HG03045 (cell line): Measurements from ENCODE around the gene OLFM2.
"Not testable (repeated sequence)": the region's sequence is repeated elsewhere in the genome, so short reads cannot be mapped to it uniquely, and the experiment has no call there.

ENCODE experiments used
- ATAC-seq: cut with Tn5 transposase; IDR thresholded peaks from one replicate; pipeline ENCODE4 v1.9.1; 2021; ENCODE audit warnings: mild to moderate bottlenecking, moderate library complexity; ENCODE audit not compliant: unreplicated experiment

The OLFM2 gene

GRCh38 chr19:9836021-9836420 lies 100.3 kb downstream of the OLFM2 start:
- no peak for ATAC-seq

- peak; percentile 16 for ATAC-seq
Measured at GRCh38 chr19:9835507-9835949, 100.8 kb downstream of the OLFM2 start.

GRCh38 chr19:9834726-9835506 lies 101.4 kb downstream of the OLFM2 start, which contains the start of gene PIN1:
Gene PIN1 (plus strand): TSS chr19:9835318. CDS start chr19:9835345, 27 bp downstream.
- peak; percentile 96 for ATAC-seq

- no peak for ATAC-seq
Measured at GRCh38 chr19:9834307-9834725, 102.0 kb downstream of the OLFM2 start.

GRCh38 chr19:9828551-9829063 lies 107.7 kb downstream of the OLFM2 start:
- no peak for ATAC-seq

GRCh38 chr19:9827289-9828238 lies 108.8 kb downstream of the OLFM2 start, which contains the start of gene UBL5:
Gene UBL5 (plus strand): TSS chr19:9827918. CDS start chr19:9828338, 420 bp downstream.
- peak; percentile 90 for ATAC-seq

GRCh38 chr19:9823816-9824215 lies 112.5 kb downstream of the OLFM2 start:
- ATAC-seq, result no peak

- ATAC-seq, result not testable (repeated sequence)
Measured at GRCh38 chr19:9820034-9820433, 116.3 kb downstream of the OLFM2 start.

- ATAC-seq, result no peak
Measured at GRCh38 chr19:9819596-9819909, 116.8 kb downstream of the OLFM2 start.

- ATAC-seq, result peak; percentile 87
Measured at GRCh38 chr19:9818734-9819595, 117.3 kb downstream of the OLFM2 start, which contains the start of gene FBXL12. Gene FBXL12 (minus strand): TSS chr19:9819079. CDS start chr19:9818813, 266 bp downstream.

- ATAC-seq, result peak; percentile 8
Measured at GRCh38 chr19:9818175-9818733, 118.1 kb downstream of the OLFM2 start.

- ATAC-seq, result no peak
Measured at GRCh38 chr19:9811139-9811538, 125.2 kb downstream of the OLFM2 start.

- no peak for ATAC-seq
Measured at GRCh38 chr19:9808855-9809824, 127.2 kb downstream of the OLFM2 start.

GRCh38 chr19:9806803-9807202 lies 129.5 kb downstream of the OLFM2 start:
- ATAC-seq, result no peak
